Mononuclear cell (primary cell): Measurements from ENCODE around the gene CCDC15. TPM values are rescaled to one million over a fixed set of nuclear protein-coding genes. Genes with fewer than 3 reads are reported as not detected.
"Not testable (repeated sequence)": the region's sequence is repeated elsewhere in the genome, so short reads cannot be mapped to it uniquely, and the experiment has no call there.

Experiments
- H3K27me3 ChIP-seq: 2 replicates; pipeline ENCODE4 v1.6.0; 2011; ENCODE audit warnings: low read length, control low read depth; ENCODE audit not compliant: insufficient read depth
- H3K4me1 ChIP-seq: 2 replicates; pipeline ENCODE4 v1.5.1; 2011; ENCODE audit warnings: mild to moderate bottlenecking, low read length, control low read depth; ENCODE audit not compliant: insufficient read depth
- H3K4me3 ChIP-seq: 2 replicates; pipeline ENCODE4 v1.5.1; 2011; ENCODE audit warnings: mild to moderate bottlenecking, low read length, moderate library complexity
- H3K9me3 ChIP-seq: 2 replicates; pipeline ENCODE4 v1.5.1; 2011; ENCODE audit warnings: low read depth, mild to moderate bottlenecking, control low read depth, low read length
- total RNA-seq: library from RNA; depleted of rRNA; stranded (reverse); fragments of >200 nt; gene quantifications from one replicate; pipeline ENCODE4 v1.2.3, GENCODE V29; 2012

The CCDC15 gene
- total RNA-seq, 1 donor, result 1.4 TPM

DNA sequence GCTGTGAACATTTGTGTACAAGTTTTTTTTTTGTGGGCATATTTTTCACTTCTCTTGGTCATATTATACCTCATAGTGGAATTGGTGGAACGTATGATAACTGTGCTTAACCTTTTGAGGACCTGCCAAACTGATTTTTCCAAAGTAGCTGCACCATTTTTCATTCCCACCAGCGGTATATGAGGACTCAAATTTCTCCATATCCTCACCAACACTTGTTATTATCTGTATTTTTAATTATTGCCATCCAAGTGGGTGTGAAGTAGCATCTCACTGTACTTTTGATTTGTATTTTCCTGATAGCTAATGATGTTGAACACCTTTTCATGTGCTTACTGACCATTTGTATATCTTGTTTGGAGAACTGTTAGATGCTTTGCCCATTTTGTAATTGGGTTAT lies 47.8 kb downstream of the CCDC15 start:
- Histone ChIP-seq H3K4me1 (no peaks in the 10 kb centered on the region), H3K27me3 (no peaks in the 10 kb centered on the region), H3K9me3 (peaks cover 10% of the 10 kb centered on the region), H3K4me3 (no peak overlapping the region)

DNA sequence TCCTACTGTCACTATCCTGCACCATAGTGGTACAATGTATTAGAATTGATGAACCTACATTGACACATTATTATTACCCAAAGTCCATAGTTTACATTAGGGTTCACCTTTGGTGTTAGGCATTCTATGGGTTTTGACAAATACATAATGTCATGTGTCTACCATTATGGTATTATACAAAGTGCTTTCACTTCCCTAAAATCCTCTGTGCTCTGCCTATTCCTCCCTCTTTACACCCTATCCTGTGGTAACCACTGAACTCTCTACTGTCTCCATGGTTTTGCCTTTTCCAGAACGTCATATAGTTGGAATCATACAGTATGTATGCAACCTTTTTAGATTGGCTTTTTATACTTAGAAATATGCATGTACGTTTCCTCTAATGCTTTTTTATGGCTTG lies 51.5 kb downstream of the CCDC15 start:
- Histone ChIP-seq H3K4me1 (no peaks in the 10 kb centered on the region), H3K4me3 (no peak overlapping the region), H3K9me3 (peaks cover 10% of the 10 kb centered on the region), H3K27me3 (no peaks in the 10 kb centered on the region)

DNA sequence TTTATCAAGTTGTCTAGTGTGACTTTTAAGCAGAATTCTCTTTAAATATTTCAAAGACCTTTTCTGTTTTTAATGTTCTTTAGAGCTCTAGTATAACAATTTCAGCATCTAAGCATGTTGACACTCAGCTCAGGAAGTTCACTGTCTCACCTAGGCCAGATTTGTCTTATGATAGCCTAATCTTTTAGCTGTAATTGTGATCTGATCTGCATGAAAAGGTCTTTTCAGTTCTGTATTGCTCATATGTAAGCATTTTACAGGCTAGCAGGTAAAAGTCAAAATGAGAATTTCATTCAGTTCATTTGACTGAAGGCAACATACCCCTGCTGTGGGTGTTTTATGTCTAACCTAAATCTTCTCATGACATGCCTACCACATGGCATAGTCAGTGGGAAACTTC lies 62.4 kb downstream of the CCDC15 start:
- H3K27me3 ChIP-seq, result no peaks in the 10 kb centered on the region
- H3K9me3 ChIP-seq, result no peaks in the 10 kb centered on the region
- H3K4me3 ChIP-seq, result no peak overlapping the region
- H3K4me1 ChIP-seq, result no peaks in the 10 kb centered on the region

DNA sequence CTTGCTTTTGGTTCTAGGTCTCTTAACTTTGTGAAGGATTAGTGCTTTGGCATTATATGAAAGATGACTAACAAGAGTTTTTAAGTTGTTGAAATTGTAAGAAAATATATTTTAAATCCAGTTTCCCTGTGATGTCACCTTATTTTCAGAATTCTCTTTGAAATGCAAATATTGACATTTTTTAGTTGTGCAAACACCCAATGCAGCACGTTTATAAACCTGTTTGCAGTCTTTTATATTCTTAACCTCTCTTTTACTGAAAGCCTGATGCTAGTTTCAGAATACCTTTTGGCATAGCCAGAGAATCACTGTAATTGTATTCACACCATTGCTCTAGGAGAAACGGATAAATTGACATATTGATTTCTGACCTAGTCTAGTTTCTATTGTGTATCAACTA lies 66.3 kb downstream of the CCDC15 start:
- Histone ChIP-seq H3K9me3 (no peaks in the 10 kb centered on the region), H3K27me3 (no peaks in the 10 kb centered on the region), H3K4me3 (no peak overlapping the region), H3K4me1 (no peaks in the 10 kb centered on the region)

DNA sequence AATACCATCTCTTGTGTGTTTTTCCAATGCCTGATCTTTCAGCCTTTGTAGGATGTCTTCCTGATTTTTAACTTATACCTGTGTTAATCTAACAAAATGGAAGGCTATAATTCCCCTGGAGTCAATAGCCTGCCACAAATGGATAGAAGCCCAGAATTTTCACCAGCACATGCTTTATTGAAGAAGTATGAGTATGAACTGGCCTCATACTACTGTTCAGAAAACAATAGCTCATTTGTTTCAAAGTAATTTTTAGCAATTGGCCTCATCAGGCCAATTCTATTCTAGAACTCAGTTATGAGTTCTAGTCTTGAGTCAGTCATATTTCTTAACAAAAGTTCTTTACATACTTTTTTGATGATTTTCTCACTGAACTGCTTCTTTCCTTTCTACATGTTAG lies 68.5 kb downstream of the CCDC15 start:
- Histone ChIP-seq H3K4me1 (no peaks in the 10 kb centered on the region), H3K9me3 (no peaks in the 10 kb centered on the region), H3K27me3 (no peaks in the 10 kb centered on the region), H3K4me3 (no peak overlapping the region)

DNA sequence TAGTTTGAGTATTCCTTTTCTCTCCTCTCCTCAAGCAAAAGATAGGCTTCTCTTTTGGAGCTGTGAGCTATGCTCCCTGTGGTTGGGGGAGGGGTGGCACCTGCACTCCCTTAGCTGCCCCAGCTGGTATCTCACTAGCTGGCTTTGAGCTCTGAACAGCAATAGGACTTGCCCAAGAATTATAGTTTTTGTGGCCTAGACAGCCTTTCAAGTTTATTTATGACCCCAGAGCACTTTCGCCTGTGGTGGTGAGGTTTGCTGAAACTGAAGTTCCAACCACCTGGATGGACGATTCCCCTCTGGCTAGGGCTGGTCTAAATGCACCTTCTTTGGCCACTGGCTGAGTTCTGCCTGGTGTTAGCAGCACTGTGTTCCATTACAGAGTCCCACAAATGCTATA lies 72.0 kb downstream of the CCDC15 start:
- Histone ChIP-seq H3K9me3 (no peaks in the 10 kb centered on the region), H3K4me3 (no peak overlapping the region), H3K27me3 (no peaks in the 10 kb centered on the region), H3K4me1 (no peaks in the 10 kb centered on the region)

DNA sequence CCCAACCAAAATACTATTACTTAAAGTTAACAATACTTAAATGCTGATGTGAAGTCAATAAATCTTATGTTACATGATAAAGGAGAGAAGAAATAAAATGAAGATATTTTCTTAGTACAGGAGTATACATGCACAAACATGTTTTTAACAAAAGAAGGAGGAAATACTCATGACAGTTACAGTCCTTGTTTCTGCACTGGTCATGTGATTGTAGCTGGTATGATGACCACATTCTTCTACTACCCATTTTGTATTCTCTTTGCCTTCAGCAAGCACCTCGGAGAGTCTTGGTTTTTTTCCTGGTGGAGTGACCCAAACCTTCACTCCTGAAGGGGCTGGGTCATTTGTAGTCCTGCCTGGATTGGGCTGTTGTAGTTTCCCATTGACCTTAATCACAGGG lies 75.4 kb downstream of the CCDC15 start:
- H3K4me1 ChIP-seq, H3K9me3 ChIP-seq, H3K4me3 ChIP-seq, H3K27me3 ChIP-seq: not testable (repeated sequence)

DNA sequence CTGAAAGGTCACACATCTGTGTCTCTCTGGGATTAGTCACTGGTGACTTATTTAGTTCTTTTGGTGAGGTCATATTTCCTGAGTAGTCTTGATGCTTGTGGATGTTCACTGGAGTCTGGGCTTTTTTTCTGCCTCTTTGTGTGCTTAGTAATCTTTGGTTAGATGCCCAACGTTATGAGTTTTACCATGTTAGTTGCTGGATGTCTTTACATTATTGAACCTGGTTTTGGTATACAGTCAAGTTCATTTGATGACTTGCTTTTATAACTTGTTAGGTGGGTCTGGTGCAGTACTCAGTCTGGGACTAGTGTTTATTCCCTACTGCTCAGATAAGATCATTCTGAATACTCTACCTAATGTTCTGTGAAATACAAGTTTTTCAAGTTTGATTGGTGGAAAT lies 82.9 kb downstream of the CCDC15 start:
- H3K27me3 ChIP-seq, result no peaks in the 10 kb centered on the region
- no peak overlapping the region for H3K4me3 ChIP-seq
- H3K9me3 ChIP-seq, result no peaks in the 10 kb centered on the region
- no peaks in the 10 kb centered on the region for H3K4me1 ChIP-seq

DNA sequence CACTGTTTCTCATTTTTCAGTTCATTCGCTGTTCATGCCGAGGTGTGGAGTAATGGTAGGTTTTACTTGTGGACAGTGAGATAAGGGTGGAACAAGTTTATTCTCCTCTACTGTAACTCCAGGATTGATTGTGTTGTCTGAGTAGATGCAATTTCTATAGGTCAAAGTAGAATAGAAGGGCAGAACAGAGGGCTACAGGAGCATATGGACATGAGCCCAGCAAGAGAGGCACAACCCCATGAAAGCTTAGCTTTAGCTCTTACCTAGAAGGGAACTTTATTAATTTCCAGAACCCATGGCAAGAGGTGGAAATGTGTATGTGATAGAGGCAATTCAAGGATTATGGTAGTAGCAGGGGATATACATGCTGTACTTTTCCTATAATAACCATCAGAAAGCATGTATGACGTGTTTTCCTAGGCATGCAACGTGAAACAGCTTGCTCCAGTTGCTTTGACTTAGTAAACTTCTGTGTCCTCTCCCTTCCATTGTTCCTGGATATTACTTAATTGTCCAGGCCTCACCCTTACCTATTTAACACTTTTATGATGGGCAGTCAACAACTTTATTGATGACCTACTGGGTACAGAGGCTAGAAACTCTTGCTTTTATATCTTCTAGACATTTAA lies 95.3 kb downstream of the CCDC15 start:
- H3K4me1 ChIP-seq, result no peaks in the 10 kb centered on the region
- H3K4me3 ChIP-seq, result no peak overlapping the region
- H3K27me3 ChIP-seq, result no peaks in the 10 kb centered on the region
- H3K9me3 ChIP-seq, result no peaks in the 10 kb centered on the region

DNA sequence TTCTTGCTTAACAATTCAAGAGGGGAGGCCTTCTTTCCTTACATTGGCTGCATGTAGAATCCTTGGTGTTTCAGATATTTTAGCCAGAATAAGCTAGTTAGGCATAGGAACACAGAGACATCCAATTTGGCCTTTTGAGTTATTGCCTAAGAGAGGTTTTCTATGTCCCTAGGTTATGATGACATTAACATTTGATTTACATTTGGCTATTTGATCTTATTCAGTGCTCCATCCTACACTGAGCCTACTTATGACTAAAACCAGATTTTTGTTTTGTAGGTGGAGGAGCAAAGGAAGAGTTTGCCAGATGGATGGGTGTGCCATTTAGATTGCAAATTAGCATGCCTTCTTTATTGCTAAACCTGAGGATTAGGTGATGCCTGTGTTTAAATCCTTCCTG lies 98.0 kb downstream of the CCDC15 start:
- H3K4me3 ChIP-seq, result no peak overlapping the region
- H3K4me1 ChIP-seq, result no peaks in the 10 kb centered on the region
- H3K9me3 ChIP-seq, result no peaks in the 10 kb centered on the region
- H3K27me3 ChIP-seq, result no peaks in the 10 kb centered on the region

DNA sequence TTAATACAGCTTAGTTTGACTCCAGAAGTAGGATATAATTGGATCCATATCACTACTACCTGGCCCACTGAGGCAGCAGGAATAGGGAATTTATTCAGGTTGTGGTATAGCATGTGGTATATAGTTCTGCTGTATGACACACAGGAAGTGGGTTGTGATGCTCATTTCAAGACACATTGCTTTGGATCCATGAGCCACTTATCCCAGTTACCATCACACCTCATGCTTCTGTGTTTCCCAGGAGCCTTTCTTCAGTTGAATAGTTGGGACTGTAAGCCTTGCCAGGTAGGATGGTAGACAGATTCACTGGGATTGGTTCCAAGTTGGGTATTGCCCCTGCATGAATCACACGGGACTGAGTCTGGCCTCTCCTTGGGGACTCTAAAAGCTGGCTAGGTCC lies 99.2 kb downstream of the CCDC15 start:
- Histone ChIP-seq H3K4me1 (no peaks in the 10 kb centered on the region), H3K27me3 (no peaks in the 10 kb centered on the region), H3K4me3 (no peak overlapping the region), H3K9me3 (no peaks in the 10 kb centered on the region)

DNA sequence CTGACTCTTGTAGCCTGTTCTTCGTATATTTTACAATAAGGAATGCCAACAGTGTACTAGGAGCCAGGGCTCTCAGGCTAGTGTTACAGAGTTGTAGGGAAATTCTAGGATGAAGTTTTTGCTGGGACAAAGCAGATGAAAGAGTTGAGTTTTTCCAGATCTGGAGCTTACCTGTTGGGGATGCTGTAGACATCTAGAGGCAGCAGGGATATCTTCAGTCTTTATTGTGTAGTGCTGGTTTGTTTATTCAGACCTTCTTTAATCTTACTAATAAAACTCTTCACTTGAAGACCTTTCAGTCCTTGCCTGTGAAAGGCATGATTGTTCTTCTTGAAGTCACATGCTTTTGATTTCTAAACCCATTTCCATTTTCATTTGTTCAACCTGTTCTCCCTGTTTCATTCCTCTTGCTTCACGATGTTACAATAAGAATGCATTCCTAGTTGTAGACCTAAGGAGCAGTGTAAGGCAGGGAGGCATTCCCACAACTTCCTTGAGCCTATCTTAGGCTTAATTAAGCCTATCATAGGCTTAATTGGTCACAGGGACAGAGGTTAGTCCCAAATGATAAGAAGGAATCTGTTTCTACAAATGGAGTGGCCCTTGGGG lies 101.2 kb downstream of the CCDC15 start:
- Histone ChIP-seq H3K4me1 (no peaks in the 10 kb centered on the region), H3K4me3 (no peak overlapping the region), H3K27me3 (no peaks in the 10 kb centered on the region), H3K9me3 (no peaks in the 10 kb centered on the region)

DNA sequence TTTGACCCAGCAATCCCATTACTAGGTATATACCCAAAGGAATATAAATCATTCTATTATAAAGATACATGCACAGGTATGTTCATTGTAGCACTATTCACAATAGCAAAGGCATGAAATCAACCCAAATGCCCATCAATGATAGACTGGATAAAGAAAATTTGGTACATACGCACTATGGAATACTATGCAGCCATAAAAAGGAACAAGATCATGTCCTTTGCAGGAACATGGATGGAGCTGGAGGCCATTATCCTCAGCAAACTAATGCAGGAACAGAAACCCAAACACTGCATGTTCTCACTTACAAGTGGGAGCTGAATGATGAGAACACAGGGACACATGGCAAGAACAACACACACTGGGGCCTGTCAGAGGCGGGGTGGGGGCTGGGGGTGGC lies 102.1 kb downstream of the CCDC15 start:
- H3K27me3 ChIP-seq, H3K4me1 ChIP-seq, H3K4me3 ChIP-seq, H3K9me3 ChIP-seq: not testable (repeated sequence)

DNA sequence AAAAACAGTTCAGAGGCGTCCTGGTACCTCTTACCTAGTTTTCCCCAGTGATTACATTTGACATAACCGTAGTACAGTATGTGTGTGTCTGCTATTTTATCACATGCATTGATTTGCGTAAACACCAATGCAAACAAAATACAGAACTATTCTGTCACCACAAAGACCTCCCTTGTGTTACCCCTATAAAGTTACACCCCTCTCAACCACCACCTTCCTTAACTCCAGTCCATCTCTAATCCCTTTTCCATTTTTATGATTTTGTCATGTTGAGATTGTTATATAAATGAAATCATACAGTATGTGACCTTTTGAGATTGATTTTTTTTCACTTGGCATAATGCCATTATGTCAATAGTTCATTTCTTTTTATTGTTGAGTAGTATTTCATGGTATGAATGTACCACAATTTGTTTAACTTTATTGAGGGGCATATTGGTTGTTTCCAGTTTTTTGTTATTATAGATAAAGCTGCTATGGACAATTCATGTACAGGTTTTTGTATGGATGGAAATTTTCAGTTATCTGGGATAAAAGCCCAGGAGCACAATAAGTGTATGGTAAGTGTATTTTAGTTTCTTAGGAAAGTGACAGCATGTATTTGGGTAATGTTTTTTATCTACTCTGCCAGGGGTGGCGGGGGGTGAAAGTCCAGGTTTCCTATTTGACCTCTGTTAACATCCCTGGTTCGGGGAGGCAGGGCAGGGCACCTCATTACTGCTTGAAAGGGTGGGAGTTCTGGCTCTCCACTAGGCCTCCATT lies 103.1 kb downstream of the CCDC15 start:
- Histone ChIP-seq H3K27me3 (no peaks in the 10 kb centered on the region), H3K4me1 (no peaks in the 10 kb centered on the region), H3K9me3 (no peaks in the 10 kb centered on the region), H3K4me3 (no peak overlapping the region)

DNA sequence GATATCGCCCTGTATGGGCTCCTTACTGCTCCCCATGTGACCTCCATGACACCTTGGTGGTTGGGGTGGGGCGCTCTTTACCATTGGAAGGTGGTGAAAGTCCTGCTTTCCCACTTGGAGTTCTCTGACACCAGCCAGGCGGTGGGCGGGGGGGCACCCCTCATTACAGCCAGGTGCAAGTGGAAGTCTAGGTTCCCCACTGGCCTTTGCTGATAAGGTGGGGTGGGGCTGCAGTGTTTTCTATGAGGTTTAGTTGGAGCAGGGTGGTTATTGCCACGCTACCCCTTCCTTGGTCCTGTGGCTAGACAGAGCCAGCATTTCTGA lies 103.7 kb downstream of the CCDC15 start:
- Histone ChIP-seq H3K4me3 (no peak overlapping the region), H3K4me1 (peaks cover 4% of the 10 kb centered on the region), H3K27me3 (no peaks in the 10 kb centered on the region), H3K9me3 (no peaks in the 10 kb centered on the region)

DNA sequence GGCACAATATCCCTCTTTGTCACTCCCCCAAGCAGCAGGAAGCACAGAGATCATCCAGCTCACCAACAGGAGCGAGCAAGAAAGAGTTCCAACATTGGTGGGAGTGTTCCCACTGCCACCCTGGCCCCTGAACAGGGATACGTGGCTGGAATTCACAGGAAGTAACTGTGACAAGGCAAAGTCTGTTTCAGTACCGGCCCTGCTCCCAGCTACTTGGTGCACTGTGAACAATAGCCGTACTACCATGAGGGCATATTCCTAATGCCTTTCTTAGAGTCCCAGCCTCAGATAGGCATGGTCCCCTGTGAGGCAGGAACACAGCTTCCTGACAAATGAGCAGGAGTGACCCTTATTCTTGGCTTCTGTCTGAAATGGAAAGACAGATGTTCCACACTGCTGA lies 107.3 kb downstream of the CCDC15 start:
- H3K4me3 ChIP-seq, result no peak overlapping the region
- H3K27me3 ChIP-seq, result peaks cover 20% of the 10 kb centered on the region
- no peaks in the 10 kb centered on the region for H3K9me3 ChIP-seq
- peaks cover 30% of the 10 kb centered on the region for H3K4me1 ChIP-seq
